NOMO-1 treated with dmso at 0.1 percent for 144 hours (cell line): Measurements from ENCODE around the gene PIP4K2A.

ENCODE experiments used
- DNase-seq: peaks from one replicate; lab custom pipeline; 2025; ENCODE audit not compliant: unreplicated experiment; lab: John Stamatoyannopoulos, UW

The PIP4K2A gene

GRCh38 chr10:22491931-22492615 is 222.3 kb downstream of the PIP4K2A start:
- peak; percentile 24 for DNase-seq

DNA sequence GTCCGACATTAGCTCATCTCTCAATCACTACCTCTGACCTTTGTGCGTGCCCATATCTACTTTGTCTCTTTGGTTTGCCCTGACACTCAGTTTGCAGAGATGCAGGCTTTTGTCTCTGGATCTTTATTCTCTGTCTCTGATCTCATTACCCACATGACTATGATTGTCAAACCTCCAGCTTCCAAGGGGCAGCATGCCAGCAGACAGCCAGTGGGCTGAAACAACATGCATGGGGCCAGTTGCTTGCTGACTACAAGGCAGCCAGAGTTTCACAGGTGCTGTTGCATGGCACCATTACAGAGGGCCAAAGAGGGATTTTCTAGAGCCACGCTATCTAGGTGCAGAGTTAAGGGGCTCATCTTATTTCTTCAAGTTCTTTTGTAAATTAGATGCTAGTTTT is 222.9 kb downstream of the PIP4K2A start:
- no peak for DNase-seq

DNA sequence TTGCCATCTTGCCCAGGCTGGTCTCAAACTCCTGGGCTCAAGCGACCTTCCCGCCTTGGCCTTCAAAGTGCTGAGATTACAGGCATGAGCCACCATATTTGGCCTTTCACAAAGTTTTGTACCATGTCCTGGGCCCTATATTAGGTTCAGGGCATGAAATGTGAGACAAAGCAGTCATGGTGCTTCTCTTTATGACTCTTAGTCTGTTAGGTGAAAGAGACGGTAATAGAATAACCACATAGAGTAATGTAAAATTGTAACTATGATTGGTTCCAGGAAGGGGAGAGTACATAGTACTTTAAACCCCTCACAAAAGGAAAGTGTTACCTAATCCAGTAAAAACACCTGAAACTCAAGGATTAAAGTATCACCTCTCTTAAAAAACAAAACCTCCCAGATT is 224.4 kb downstream of the PIP4K2A start:
- DNase-seq, result no peak

- DNase-seq, result peak; percentile 26
These were observed 224.9 kb downstream of the PIP4K2A start for GRCh38 chr10:22489467-22489866.

DNA sequence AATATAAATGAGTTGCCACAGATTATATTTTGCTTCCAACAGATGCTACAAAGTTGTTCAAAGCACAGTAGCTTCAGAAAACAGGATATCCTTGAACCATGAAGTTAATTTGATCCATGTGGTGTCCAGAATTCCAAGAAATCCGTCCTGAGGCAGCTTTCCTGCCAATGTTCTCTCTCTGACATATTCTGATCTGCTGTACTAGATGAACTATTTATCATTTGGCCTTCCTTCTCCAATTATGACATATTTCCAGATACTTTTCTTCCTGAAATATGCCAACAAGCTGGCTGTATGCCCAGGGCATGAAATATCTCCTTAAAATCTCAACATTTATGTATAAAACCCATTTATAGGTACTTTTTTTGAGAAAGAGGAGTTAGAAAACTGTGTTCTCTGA is 227.9 kb downstream of the PIP4K2A start:
- no peak for DNase-seq
